HPDE6-E6E7 (cell line): ENCODE data around the gene PHC3.

Experiments used
- DNase-seq: peaks from one replicate; pipeline ENCODE4 v3.0.0; 2011; ENCODE audit warnings: missing footprints; ENCODE audit errors: extremely low spot score

The PHC3 gene

DNA sequence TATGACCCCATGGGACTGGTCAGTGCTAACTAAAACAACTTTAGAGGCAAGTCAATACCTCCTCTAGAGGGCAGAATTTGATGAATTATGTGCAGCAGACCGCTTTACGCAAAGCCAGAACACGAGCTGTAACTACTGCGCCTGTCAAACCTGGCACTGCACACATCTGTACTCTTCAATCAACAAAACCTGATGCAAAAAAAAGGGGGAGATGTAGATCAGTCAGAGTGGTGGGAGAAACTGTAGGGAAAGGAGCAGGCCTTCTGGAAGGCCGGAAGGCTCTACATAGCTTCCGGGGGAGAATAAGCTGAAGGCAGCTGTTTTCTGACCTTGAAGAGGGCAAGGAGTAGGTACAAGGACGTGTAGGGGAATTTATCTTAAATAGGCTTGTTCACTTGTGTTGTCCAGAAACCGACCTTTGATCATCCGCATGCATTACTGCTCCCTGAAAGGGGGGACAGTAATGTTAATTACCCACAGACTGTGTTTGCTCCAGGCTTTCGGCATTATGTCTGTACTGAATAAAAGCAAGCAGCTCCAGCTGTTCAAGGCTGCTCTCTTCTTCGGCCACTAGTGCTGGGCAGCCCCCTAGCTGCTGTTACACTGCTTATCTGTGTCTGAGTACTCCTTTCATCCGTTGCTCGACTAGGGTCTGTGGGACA lies 102.8 kb downstream of the PHC3 start:
- no peak for DNase-seq

DNA sequence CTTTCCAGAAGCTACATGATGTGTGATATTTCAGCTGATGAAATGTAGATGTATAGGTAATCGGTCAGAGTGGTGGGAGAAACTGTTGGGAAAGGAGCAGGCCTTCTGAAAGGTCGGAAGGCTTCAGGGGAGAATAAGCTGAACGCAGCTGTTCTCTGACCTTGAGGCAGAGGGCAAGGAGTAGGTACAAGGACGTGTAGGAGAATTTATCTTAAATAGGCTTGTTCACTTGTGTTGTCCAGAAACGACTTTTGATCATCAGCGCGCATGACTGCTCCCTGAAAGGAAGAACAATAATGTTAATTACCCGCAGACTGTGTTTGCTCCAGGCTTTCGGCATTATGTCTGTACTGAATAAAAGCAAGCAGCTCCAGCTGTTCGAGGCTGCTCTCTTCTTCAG lies 104.2 kb downstream of the PHC3 start:
- no peak for DNase-seq

DNA sequence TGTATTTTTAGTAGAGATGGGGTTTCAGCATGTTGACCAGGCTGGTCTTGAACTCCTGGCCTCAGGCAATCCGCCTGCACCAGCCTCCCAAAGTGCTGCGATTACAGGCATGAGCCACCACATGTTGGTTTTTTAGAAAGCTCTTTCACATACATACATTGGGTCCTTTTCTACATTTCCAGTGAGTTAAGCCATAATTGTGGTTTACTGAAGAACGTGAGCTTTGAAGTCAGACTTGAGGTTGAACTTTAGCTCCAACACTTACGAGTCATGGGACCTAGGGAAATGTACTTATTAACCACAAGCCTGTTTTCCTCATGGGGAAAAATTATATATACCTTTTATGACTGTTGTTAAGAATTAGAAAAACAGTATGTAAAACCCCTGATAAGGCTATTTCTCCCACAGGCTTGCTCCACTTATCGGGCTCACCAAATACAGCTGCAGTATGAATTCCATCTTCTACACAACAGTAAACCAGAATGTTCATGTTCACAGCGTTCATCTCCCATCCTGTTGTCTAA lies 104.8 kb downstream of the PHC3 start:
- DNase-seq, result no peak

DNA sequence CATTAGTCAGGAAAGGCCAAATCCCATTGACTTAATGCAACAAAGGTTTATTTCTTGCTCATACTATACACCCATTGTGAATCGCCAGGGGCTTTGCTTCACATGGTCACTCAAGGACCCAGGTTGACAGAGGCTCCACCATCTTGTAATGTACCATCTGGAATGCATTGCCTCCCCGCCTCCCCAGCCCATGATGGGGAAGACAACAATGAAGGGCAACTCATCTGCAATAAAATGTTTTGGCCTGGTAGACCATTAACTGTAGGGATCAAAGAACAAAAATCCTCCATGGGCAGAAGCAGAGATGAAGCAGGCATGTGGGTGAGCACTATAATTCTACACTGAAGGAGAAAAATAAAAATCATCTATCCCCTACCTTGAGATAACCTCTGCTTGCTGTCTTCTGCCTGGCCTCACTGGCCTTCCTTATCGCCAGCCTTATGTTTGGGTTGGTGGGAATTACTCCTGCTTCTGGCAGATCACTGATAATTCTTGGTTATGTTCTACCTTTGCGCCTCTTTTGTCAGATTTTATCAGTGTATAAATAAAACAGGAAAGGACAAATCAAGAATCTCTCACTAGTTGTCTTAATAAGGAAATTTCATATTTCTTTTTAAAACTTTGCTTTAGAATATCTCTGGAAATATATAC lies 106.0 kb downstream of the PHC3 start:
- DNase-seq, result no peak

DNA sequence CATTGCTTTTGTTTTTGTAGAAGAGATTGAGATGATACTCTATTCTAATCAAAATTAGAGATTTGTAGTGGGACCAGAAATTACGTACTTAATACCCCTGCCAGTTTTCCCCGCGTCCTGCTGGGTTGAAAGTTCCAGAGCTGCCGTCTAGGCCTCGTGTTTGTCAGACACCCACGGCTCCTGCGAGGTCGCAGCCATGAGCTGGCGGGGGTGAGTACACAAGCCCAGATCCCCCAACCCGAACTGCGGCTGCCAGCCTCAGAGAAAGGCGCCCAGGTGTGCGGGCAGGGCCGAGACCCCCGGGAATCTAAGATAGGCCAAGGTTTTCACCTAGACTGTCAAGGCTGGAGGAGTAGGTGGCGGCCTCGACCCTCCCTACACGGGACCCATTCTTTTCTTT lies 117.4 kb downstream of the PHC3 start:
- DNase-seq, result no peak

DNA sequence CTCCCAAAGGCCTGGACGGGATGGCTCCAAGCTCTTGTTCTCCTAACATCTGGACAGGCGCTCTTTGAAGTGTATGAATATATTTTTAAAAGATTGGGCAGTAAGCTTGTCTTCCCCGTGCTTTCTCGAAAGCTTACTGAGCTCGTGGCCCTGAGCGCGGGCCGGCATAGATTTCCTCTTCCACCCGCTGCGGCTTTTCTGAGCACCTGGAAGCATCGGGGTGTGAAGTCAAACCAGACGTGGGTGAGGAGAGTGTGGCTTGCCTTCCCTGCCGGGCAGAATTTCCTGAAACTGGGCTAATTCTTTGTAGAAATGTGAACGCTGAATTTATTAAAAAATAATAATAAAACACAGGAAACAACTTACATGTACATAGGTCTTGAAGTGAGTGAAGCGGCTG lies 117.8 kb downstream of the PHC3 start:
- no peak for DNase-seq

DNA sequence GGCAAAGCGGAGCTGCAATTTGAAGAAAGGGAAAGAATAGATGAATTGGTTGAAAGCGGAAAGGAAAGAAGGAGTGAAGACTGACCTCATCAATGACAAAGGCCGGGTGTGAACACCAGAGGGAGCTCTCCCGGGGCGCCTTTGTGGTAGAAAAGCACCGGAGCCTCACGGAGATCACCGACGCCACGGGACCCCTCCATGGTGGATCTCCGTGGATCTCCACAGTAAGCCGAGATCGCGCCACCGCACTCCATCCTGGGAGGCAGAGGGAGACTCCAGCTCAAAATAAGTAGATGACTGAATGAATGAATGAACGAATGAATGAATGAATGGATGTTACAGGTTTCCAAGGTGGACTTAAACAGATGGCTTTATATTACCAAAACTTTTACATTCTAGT lies 118.8 kb downstream of the PHC3 start:
- no peak for DNase-seq

DNA sequence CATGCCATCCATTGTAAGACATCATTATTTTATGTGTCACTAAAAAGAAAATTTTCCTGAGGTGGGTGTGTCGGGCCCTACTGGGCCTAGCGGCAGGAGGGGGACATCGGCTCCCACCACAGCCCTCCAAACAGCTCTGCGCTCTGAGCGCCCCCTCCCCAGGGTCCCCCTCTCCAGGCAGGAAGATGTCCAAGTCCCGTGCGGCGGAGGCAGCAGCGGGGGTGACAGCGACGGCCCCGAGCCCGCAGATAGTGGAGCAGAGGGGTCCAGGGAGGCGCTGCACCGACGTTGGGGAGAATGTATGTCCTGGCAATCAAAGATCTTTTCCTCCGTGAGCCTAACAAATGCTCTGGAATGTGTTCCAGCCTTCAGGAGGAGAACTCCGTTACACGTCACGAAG lies 119.5 kb downstream of the PHC3 start:
- no peak for DNase-seq

DNA sequence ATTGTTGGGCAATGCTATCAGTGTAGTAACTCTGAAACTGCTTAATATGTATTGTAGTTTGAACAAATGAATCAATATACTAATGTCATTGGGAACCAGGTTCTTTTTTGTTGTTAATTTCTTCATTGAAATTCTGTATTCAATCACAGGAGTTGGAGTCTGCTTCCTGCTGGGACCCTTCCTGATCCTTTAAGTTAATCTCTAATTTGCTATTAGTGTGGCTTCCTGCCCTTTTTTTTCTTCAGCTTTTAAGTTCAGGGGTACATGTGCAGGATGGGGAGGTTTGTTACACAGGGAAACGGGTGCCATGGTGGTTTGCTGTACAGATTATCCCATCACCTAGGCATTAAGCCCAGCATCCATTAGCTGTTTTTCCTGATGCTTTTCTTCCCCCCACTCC lies 122.1 kb downstream of the PHC3 start:
- DNase-seq, result no peak

DNA sequence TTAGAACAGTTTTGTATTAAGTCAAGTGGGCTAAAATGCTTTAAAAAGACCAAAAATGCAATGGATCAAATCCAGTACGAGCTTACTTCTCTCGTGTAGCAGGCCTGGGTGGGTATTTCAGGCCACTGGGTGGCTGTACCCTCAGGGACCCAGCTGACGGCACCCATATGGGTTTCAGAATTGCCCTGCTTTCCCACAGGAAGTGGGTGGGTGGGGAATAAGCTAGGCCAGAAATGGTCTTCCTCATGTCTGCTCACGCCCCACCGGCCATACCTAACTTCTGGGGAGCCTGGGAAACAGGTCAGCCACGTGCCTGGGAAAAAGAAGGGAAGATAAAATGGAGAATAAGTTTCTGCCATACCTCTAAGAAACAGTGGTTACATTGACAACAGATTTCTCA lies 123.4 kb downstream of the PHC3 start:
- no peak for DNase-seq

DNA sequence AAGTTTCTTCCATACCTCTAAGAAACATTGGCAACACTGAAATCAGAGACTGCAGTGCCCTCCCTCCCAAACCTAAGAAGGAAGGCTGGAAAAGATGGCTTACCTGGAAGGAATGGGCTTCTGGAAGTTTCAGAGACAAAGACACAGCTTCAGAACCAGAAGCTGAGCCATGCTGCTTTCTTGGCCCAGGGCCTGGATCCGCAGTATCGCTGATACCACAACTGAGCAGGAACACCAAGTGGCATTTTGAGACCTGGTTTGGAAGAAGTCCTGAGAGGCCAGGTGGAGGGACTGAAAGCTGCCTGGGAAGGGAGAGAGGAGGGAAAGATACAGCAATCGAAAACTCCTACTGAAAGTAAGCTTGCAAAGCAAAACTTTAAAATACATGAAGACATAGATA lies 124.0 kb downstream of the PHC3 start:
- DNase-seq, result no peak

DNA sequence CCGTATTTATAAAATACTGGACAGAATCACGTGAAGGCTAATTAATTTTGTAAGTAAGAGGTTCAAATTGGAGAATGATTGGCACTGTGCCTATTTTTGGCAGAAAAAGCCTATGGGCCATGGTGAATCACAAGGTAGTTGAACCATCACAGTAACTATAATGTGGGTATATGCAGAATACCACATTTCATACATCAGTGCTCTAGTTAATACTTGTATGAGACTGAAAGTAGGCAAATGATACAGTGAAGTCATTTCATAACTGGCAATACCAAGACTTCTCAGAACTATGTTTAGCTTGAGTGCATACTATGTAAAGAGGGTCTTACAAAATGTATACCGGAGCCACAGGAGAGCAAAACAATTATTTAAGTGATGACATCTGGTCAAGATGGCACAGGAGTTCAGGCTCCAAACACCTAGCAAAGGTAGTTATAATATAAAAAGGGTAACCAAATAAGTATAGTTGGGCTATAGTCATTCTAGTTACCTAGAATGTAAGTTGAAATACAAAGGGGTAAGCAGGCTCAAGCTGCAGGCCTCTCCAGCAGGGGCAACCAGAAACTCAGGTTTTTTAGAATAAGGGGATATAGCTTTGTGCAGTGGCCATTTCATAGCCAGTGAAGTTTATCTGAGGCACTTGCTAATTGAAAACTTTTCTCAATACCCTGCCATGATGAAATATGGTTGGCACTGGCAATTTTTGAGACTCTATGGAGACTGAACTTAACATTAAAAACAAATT lies 124.7 kb downstream of the PHC3 start:
- DNase-seq, result no peak

DNA sequence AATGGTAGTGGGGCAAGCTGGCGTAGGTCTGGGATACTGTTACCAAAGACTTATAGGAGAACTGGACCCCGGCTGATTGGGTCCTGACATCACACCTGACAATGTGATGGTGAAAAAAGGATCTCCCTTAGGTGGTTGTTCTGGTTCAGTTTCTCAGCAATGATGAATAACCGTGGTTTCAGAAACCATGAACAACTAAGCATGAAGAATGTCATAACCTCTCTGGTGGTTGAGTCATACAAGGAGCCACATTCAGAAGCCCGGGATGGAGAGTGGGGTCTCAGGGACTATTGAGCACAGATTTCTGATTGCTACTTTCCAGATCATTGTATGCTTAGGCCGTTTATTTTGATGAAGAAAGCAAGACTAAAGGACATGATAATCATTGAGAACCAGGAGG lies 126.3 kb downstream of the PHC3 start:
- DNase-seq, result no peak

DNA sequence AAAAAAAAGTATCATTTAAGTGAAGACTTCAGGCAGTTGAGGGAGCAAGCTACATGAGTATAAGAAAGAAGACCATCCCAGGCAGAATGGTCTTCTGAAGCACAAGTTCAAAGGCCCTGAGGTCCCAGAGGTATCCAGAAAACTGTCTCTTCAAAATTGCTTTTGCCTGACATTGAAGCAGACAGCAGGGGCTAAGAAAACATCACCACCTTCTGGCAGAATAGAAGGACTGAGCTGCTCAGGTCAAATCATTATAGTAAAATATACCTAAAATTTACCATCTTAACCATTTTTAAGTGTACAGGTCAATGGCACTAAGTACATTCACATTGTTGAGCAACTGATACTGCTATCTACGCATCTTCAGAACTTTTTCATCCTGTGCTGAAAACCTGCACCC lies 127.3 kb downstream of the PHC3 start:
- no peak for DNase-seq

DNA sequence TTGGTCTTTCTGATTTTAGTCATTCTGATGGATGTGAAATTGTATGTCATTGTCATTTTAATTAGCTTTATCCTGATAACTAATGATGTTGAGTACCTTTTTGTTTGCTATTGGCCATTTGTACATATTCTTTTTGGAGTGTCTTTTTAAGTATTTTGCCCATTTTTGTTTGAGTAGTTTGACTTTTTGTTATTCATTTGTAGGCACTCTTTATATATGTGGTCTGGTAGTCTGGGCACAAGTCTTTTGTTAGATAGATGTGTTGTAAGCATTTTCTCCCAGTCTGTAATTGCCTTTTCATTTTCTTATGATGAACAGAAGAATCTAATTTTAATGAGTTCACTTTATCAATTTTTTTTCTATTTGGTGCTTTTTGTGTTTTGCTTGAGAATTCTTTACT lies 129.1 kb downstream of the PHC3 start:
- no peak for DNase-seq

DNA sequence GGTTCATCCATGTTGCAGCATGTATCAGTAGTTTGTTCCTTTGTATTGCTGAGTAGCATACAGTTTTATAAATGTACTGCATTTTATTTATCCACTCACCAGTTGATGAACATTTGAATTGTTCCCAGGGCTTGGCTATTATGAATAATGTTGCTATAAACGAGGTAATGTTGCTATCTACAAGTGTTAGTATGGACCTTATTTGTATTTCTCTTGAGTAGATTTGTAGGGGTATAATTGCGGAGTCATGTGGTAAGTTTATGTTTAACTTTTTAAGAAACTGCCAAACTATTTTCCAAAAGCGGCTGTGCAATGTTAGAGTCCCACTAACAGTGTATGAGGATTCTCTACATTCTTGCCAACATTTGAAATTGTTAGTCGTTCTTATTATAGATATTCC lies 130.8 kb downstream of the PHC3 start:
- DNase-seq, result no peak

DNA sequence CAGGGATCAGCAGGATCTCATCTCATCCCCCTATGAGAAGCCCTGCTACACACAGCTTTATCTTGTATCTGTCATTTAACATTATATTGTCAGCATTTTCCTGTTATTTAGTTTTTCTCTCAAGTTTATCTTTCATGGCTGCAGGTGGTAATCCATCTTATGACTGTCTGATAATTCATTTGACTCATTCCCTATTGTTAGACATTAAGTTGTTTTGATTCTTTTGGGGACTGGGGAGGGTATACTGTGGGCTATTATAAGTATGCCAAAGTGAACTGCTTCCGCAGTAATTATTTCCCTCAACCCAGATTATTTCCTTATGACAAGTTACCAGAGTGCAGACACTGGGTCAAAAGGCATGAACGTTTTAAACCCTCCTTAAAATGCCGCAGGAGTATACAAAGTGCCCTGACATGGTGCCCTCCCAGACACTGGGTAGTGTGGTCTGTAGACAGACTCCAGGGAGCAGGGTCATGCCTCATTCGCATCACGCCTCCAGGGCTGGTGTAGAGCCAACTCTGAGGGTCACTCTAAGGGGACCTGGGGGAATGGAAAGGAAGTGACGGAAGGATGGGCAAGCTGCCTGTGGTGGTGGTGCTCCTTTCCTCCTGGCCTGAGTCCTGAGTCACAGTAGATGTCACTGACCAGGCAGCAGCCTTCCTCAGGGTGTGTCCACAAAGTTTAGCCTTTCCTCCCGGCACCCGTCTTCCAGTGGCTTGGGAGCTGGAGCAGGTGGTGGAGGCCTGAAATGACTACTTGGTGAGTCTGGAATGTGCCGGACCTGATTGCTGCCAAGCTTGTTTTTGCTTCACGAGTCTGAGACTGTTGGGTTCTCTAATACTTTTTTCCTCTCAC lies 132.2 kb downstream of the PHC3 start:
- DNase-seq, result no peak

DNA sequence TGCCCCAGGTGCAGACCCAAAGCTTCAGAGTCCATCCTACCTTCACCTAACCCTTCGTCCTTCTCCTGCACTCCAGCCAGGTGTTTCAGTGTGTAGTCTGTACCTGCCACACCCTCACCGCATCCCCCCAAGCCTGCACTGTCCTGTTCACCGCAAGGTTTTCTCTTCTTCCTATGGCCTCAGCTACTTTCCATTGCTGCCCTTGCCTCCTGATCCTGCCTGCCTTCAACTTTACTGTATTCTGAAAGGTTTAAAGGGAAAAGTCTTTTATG lies 134.5 kb downstream of the PHC3 start:
- no peak for DNase-seq

DNA sequence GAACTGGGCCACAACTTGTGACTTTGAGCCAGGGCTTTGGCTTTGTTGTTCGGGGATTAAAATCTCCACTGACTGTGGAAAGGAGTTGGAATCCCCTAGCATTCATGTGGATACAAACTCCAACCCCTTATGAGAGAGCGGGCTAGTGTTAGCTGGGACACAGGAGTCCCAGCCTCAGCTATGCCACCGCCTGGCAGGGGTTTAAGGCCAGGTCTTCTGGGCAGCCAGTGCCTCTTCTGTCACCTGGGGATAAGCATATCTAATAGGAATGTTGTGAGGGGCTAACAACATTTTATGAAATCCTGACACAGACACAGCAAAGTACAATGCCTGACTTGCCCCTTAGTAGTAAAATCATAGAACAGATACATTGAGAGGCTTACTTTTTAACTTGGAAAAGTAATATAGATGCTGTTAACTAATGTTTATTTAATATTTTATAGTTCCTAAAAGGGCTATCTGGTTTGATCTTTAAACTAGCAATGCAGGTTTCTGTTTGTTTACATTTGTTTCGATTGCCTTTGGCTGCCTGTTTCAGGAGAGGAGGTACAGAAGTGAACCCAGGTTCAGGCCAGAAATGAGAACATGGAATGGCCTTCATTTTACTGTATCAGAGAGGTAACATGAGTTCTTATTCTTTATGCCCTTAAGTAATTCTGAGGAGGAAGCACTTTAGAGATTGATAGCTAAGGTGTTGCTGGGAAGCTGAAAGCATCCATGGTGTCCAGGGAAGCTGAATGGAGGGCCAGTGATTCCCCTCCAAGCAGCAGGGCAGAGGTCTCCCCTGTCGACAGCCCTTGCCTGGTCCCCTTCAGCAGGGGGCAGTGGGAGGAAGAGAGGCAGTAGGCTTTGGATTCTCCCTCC lies 135.0 kb downstream of the PHC3 start:
- no peak for DNase-seq

DNA sequence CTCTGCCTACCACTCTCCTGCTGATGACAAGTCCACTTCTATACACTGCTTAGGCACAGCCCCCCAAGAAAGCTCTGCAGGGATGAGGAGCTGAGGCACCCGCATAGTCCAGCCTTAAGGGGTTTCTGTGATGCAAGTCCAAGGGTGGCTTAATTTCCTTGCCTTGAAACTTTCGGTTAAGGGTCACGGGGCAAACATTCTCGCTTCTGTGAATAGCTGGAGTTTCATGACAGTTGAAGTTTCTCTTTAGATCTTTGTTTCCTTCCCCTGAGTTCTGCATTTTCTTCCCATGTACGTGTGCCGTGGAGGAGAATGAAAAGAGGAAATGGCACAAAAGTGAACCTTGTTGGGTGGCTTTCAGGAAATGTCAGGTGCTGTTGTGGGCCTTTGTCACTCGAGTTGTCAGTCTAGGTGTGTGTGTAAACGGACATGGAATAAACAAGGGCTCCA lies 136.7 kb downstream of the PHC3 start:
- no peak for DNase-seq

DNA sequence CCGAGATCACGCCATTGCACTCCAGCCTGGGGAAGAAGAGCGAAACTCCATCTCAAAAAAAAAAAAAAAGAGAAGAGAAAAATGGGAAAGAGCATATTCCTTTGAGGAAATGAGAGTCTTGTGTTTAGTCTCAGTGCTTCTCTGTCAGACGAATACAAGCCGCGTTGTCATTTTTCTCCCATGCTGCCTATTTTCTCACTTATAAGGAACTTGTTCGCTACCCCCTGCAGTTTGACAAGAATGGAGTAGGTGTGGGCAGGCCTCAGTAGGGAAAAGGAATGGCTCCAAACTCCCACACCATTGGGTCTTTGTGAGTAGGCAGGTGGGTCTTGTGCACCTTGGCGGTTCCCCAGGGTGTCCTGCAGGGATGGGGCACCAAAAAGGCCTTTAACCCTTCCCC lies 137.3 kb downstream of the PHC3 start:
- DNase-seq, result no peak
